Measurements from ENCODE around the gene MAP1B. TPM values are rescaled to one million over a fixed set of nuclear protein-coding genes. Genes with fewer than 3 reads are reported as not detected.

Gene MAP1B
- total and polyA plus RNA-seq, 2 of the 4 experiments (the other 2 are of a cell fraction) = 41.1 to 183 TPM

DNA sequence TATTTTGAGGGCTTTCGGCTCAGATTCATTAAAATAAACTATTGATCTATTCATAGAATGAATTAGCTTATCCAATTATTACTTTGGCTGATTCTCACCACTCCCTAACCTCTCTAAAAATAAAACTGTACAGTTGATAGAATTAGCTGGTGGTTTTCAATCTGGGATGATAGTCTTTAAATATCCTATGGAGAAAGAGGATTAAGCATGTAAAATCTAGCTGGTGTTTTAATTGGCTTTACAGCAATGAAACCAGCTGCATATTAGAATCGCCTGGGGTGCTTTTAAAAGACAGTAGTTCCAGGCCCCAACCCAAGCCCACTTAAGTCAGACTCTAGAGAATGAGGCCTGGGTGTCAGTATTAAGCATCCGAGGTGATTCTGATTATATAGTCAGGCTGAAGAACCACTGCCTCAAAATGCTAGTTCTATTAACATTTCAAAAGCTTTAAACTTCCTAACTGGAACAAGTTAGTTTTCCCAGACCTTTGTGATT, 95.1 kb downstream of the MAP1B start:
- H3K4me2 ChIP-seq (ENCODE audit: low read depth, low read length) = no peak overlapping the region
- WGBS, 2 experiments (ENCODE audit: extremely low coverage in 2 of 2, insufficient read length in 1 of 2) = no CpG with 5 or more reads among the region's 3 CpGs
- DNase-seq = no peak
- peaks cover 23% of the 10 kb centered on the region for H3K9me1 ChIP-seq (ENCODE audit: insufficient read depth, low read length)
- peaks cover 53% of the 10 kb centered on the region for H3K36me3 ChIP-seq (ENCODE audit: control insufficient read depth, insufficient read depth, low read length)
- no peaks in the 10 kb centered on the region for H3K27me3 ChIP-seq (ENCODE audit: control insufficient read depth, insufficient read depth, low read length)
- peak overlapping the region; percentile 16; the same call in 1 of the 2 replicates for H3K14ac ChIP-seq (replicated peaks; ENCODE audit: low read depth, low read length)
- no peak overlapping the region; the same call in 1 of the 2 replicates for H3K56ac ChIP-seq (ENCODE audit: extremely low read depth, insufficient read depth, low read length)
- no peak overlapping the region for H3K23ac ChIP-seq (ENCODE audit: low read depth, low read length)
- dilution Hi-C loops (cut with HindIII; ENCODE audit: low sequenced_read_pairs, unreplicated experiment) = no loop called here
- no peak overlapping the region for H4K91ac ChIP-seq (ENCODE audit: insufficient read depth, low read depth, low read length)
- peak overlapping the region; percentile 16; the same call in 1 of the 2 replicates for H2BK20ac ChIP-seq (ENCODE audit: low read depth, low read length)
- no peak overlapping the region for H4K5ac ChIP-seq (ENCODE audit: low read depth, low read length)
- H3K79me1 ChIP-seq (ENCODE audit: low read depth in 1 of 2, low read length in 2 of 2) = peaks cover 33 to 78% of the 10 kb centered on the region in 2 experiments
- no peaks in the 10 kb centered on the region for H3K9me3 ChIP-seq (ENCODE audit: control insufficient read depth, insufficient read depth, low read length)
- in situ Hi-C loops (cut with MboI; ENCODE audit: low sequenced_read_pairs) = no loop called here
- H4K20me1 ChIP-seq (ENCODE audit: insufficient read depth, low read length) = 0 out of 2 replicates have a peak, but pooled peaks cover 6% of the 10 kb centered on the region
- no peak overlapping the region for H2AK5ac ChIP-seq (ENCODE audit: low read depth, low read length)
- ChIA-PET POLR2A (ENCODE audit: unreplicated experiment) (no interaction called here), CTCF (interaction anchor here (1.0 kb wide), 1 partner anchor 52 kb away, joined by 3 read pairs; no protein-coding TSS in a partner anchor)
- no peak overlapping the region for H2AK9ac ChIP-seq (replicated peaks; ENCODE audit: low read depth, low read length, poor library complexity)
- peaks cover 5% of the 10 kb centered on the region; the same call in 1 of the 2 replicates for H3K4me1 ChIP-seq (ENCODE audit: control insufficient read depth, insufficient read depth, low read length)
- intact Hi-C loops (cut with micrococcal nuclease) = no loop called here
- H3K18ac ChIP-seq (ENCODE audit: low read depth, low read length) = no peak overlapping the region; the same call in 1 of the 2 replicates
- no peak overlapping the region for H3K4me3 ChIP-seq (ENCODE audit: insufficient read depth, low read depth, low read length)
- H3K9ac ChIP-seq (ENCODE audit: low read depth, low read length) = no peak overlapping the region
- H3K4ac ChIP-seq (ENCODE audit: low read depth, low read length) = peak overlapping the region; percentile 3; the same call in 1 of the 2 replicates
- H2BK120ac ChIP-seq (ENCODE audit: low read depth, low read length) = peak overlapping the region; percentile 16; the same call in 1 of the 2 replicates
- peak overlapping the region; percentile 25 for H2BK5ac ChIP-seq (ENCODE audit: low read depth, low read length, poor library complexity, severe bottlenecking)
- BruUV-seq (replicated peaks) = no TSS peak
- H2AFZ ChIP-seq (replicated peaks; ENCODE audit: low read length, poor library complexity) = no peak overlapping the region
- TF ChIP-seq RAD21 (IDR thresholded peaks at IDR 0.05; ENCODE audit: low read length) (no peak), FOS (IDR thresholded peaks at IDR 0.05; ENCODE audit: low read depth, low read length) (no peak), MAZ (IDR thresholded peaks at IDR 0.05; ENCODE audit: borderline replicate concordance, low read depth, low read length) (no peak), POLR2A (IDR thresholded peaks at IDR 0.05; ENCODE audit: low read depth, low read length) (no peak), CHD1 (IDR thresholded peaks at IDR 0.05; ENCODE audit: low read depth, low read length) (no peak), RCOR1 (IDR thresholded peaks at IDR 0.05; ENCODE audit: insufficient replicate concordance, low read length) (no peak), BHLHE40 (IDR thresholded peaks at IDR 0.05; ENCODE audit: low read depth, low read length) (no peak), MXI1 (IDR thresholded peaks at IDR 0.05; ENCODE audit: borderline replicate concordance, low read depth, low read length) (no peak)
- TF ChIP-seq, protein P1, sequence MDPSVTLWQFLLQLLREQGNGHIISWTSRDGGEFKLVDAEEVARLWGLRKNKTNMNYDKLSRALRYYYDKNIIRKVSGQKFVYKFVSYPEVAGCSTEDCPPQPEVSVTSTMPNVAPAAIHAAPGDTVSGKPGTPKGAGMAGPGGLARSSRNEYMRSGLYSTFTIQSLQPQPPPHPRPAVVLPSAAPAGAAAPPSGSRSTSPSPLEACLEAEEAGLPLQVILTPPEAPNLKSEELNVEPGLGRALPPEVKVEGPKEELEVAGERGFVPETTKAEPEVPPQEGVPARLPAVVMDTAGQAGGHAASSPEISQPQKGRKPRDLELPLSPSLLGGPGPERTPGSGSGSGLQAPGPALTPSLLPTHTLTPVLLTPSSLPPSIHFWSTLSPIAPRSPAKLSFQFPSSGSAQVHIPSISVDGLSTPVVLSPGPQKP (IDR thresholded peaks at IDR 0.05; ENCODE audit: borderline replicate concordance, low read depth, low read length) = no peak
- TF ChIP-seq, protein P2, sequence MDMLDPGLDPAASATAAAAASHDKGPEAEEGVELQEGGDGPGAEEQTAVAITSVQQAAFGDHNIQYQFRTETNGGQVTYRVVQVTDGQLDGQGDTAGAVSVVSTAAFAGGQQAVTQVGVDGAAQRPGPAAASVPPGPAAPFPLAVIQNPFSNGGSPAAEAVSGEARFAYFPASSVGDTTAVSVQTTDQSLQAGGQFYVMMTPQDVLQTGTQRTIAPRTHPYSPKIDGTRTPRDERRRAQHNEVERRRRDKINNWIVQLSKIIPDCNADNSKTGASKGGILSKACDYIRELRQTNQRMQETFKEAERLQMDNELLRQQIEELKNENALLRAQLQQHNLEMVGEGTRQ (IDR thresholded peaks at IDR 0.05; ENCODE audit: low read depth, low read length) = no peak
- TF ChIP-seq, protein P3, sequence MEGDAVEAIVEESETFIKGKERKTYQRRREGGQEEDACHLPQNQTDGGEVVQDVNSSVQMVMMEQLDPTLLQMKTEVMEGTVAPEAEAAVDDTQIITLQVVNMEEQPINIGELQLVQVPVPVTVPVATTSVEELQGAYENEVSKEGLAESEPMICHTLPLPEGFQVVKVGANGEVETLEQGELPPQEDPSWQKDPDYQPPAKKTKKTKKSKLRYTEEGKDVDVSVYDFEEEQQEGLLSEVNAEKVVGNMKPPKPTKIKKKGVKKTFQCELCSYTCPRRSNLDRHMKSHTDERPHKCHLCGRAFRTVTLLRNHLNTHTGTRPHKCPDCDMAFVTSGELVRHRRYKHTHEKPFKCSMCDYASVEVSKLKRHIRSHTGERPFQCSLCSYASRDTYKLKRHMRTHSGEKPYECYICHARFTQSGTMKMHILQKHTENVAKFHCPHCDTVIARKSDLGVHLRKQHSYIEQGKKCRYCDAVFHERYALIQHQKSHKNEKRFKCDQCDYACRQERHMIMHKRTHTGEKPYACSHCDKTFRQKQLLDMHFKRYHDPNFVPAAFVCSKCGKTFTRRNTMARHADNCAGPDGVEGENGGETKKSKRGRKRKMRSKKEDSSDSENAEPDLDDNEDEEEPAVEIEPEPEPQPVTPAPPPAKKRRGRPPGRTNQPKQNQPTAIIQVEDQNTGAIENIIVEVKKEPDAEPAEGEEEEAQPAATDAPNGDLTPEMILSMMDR (conservative IDR thresholded peaks at IDR 0.05; ENCODE audit: low read depth, low read length) = no peak
- no peak for ATAC-seq (ENCODE audit: low read depth)
- H2BK15ac ChIP-seq (ENCODE audit: low read depth, low read length) = no peak overlapping the region
- H3K27ac ChIP-seq (ENCODE audit: insufficient read depth, low read length) = no peak overlapping the region
- no peak overlapping the region; a peak in 1 of 4 replicates for H4K8ac ChIP-seq (ENCODE audit: low read depth in 2 of 2, low read length in 2 of 2)
